ENCODE results near the gene SCN2A.
A peak's percentile ranks its signal among the peaks of the same experiment; 100 is the strongest.
"Not testable (repeated sequence)": the region's sequence is repeated elsewhere in the genome, so short reads cannot be mapped to it uniquely, and the experiment has no call there.

The SCN2A gene

GRCh38 chr2:165294912-165295311, 55.7 kb downstream of the SCN2A start:
- peak in 6 of 42 donors; percentile 10 to 37 (median 24) for DNase-seq
- intact Hi-C loops (cut with DNase I) = loop anchor here (5.0 kb wide), 1 partner anchor 48 kb away; no protein-coding TSS in a partner anchor

- intact Hi-C loops (cut with DNase I) = no loop called here
- DNase-seq = peak in 2 of 42 donors; percentile 19 to 24
These were observed 56.4 kb downstream of the SCN2A start for GRCh38 chr2:165295643-165296042.

DNA sequence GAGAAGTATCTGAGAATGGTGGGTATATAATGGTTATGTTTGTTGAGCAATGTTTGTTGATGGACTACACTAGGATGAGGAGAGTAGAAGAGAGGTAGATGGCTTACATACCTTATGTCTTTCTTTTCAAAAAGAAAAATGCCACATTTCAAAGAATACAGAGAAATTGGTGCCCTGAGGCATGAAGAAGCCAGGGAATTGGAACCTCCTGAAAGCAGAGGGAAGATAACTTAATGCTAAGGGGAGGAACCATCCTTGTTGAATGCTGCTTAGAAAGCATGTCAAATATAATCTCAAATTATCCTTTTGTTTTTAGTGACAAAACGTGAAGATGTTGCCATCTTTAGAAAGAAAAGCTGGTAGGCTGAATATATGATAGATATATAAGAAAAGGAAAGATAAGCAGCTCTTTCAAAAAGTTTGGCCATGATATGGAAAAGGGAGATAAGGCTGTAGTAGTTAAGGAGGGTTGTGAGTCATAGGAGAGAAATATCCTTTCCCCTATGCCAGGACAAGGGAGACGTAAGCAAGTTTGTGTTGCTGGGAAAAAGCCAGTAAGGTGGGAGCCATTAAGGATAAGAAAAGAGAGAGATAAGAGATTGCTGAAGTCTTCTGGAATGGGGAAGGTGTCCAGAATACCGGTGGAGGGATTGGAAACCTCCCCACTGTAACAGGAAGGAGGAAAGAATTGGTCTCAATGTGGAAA, 66.3 kb downstream of the SCN2A start:
- DNase-seq = no peak
- intact Hi-C loops (cut with DNase I) = no loop called here

- DNase-seq = no peak
- intact Hi-C loops (cut with DNase I) = no loop called here
These were observed 68.1 kb downstream of the SCN2A start for GRCh38 chr2:165307317-165307716.

- peak in 3 of 42 donors; percentile 10 to 28 (median 13) for DNase-seq
- intact Hi-C loops (cut with DNase I) = no loop called here
These were observed 72.7 kb downstream of the SCN2A start for GRCh38 chr2:165311949-165312348.

- intact Hi-C loops (cut with DNase I) = no loop called here
- DNase-seq = no peak
These were observed 73.8 kb downstream of the SCN2A start for GRCh38 chr2:165312999-165313398.

GRCh38 chr2:165313509-165313908, 74.3 kb downstream of the SCN2A start:
- intact Hi-C loops (cut with DNase I) = no loop called here

GRCh38 chr2:165328272-165328671, 89.1 kb downstream of the SCN2A start:
- no peak for DNase-seq
- intact Hi-C loops (cut with DNase I) = no loop called here

More at GRCh38 chr2:165313509-165313908, 74.3 kb downstream of the SCN2A start:
- DNase-seq = no peak

- intact Hi-C loops (cut with DNase I); DNase-seq: not testable (repeated sequence)
These were observed 105.1 kb downstream of the SCN2A start for GRCh38 chr2:165344276-165344675.

GRCh38 chr2:165348441-165348840, 109.2 kb downstream of the SCN2A start:
- intact Hi-C loops (cut with DNase I) = no loop called here
- no peak for DNase-seq

GRCh38 chr2:165349181-165349580, 110.0 kb downstream of the SCN2A start:
- DNase-seq = no peak
- intact Hi-C loops (cut with DNase I) = no loop called here

GRCh38 chr2:165357758-165358157, 118.5 kb downstream of the SCN2A start:
- intact Hi-C loops (cut with DNase I) = no loop called here
- no peak for DNase-seq

GRCh38 chr2:165361514-165361913, 122.3 kb downstream of the SCN2A start:
- intact Hi-C loops (cut with DNase I) = no loop called here
- DNase-seq = no peak

GRCh38 chr2:165369131-165369897, 130.1 kb downstream of the SCN2A start:
- intact Hi-C loops (cut with DNase I) = no loop called here
- DNase-seq = peak in 31 of 42 donors; percentile 7 to 71 (median 37)

GRCh38 chr2:165369898-165370296, 130.7 kb downstream of the SCN2A start:
- intact Hi-C loops (cut with DNase I) = no loop called here
- no peak for DNase-seq

DNA sequence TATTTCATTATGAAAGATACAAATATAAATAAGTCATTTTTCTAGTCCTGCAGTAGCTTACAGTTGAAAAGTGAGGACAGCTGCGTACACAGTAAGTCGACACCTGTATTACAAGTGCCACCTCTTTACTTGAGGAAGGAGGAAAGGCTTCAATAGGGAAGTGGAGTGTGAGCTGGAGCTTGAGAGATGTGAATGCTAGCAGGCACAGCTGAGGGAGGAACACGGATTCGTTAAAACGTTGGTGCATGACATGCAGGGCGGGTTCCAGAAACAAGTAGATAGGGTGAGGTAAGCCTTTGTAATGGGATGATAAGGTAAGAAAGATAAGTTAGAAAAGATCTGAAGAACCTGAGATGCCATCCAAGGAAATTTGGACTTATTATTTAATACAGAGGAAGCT, 132.1 kb downstream of the SCN2A start:
- intact Hi-C loops (cut with DNase I) = no loop called here
- no peak for DNase-seq

- intact Hi-C loops (cut with DNase I) = no loop called here
- DNase-seq = no peak
These were observed 134.2 kb downstream of the SCN2A start for GRCh38 chr2:165373278-165374010.

DNA sequence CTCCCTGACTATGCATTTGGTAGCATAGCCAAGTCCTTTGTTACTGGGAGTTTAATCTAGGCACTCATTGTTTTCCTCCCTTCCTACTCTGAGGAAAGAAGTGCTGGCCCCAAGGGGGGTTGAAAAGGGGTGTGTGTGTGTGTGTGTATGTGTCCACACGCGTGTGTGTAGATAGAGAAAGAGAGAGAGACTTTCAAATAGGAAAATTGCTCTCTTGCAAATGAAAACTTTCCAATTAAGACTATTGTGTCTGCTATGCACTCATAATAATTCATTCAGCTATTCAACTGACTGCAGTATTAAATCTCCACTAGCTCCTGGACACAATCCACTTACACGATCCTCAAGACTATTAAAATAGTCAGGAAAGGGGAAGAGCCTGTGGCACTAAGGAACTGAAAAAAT, 137.4 kb downstream of the SCN2A start:
- intact Hi-C loops (cut with DNase I) = no loop called here

DNA sequence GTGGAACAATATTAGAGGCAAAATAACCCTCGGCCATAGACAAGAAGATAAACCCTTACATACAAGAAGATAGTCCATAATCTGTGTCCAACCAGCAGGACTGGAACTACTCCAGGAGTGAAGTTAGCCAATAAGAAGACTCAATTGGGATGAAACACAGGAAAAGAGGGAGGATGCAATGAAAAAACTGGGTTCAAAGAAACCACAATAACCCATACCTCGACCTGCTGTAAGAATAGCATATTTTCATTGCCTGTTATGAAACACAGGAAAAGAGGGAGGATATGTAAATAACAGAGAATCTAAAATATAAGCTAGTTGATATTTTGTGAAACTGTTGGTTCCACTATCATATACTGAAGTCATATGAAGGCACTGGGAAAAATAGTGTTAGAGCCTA, 143.1 kb downstream of the SCN2A start:
- DNase-seq = no peak
- intact Hi-C loops (cut with DNase I) = no loop called here

More for the DNA sequence above, 137.4 kb downstream of the SCN2A start:
- no peak for DNase-seq

DNA sequence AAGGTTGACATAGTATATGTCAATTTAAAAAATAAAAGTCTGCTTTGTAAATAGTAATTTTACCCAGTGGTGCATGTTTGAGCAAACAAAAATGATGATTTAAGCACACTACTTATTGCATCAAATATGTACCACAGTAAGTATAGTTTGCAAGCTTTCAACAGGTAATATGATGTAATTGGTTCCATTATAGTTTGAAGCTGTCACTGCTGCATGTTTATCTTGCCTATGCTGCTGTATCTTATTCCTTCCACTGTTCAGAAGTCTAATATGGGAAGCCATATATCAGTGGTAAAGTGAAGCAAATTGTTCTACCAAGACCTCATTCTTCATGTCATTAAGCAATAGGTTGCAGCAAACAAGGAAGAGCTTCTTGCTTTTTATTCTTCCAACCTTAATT, 151.7 kb downstream of the SCN2A start:
- intact Hi-C loops (cut with DNase I) = no loop called here
- DNase-seq = no peak
